Measurements from ENCODE around the gene SMARCD2.
A peak's percentile ranks its signal among the peaks of the same experiment; 100 is the strongest.
"Not testable (repeated sequence)": the region's sequence is repeated elsewhere in the genome, so short reads cannot be mapped to it uniquely, and the experiment has no call there.

Gene SMARCD2

GRCh38 chr17:63850401-63850800, 7.9 kb upstream of the SMARCD2 start:
- DNase-seq (ENCODE audit: low read depth in 2 of 2): no peak

GRCh38 chr17:63848834-63849689, 6.6 kb upstream of the SMARCD2 start:
- peak; percentile 96 to 97 for DNase-seq (ENCODE audit: low read depth in 2 of 2)

GRCh38 chr17:63847525-63848249, 5.2 kb upstream of the SMARCD2 start:
- DNase-seq (ENCODE audit: low read depth in 2 of 2): no peak

- no peak for DNase-seq (ENCODE audit: low read depth in 2 of 2)
Measured at GRCh38 chr17:63845509-63845908, 3.0 kb upstream of the SMARCD2 start.

GRCh38 chr17:63843910-63844677, 1.6 kb upstream of the SMARCD2 start:
- DNase-seq (ENCODE audit: low read depth in 2 of 2): no peak

- not testable (repeated sequence) for DNase-seq (ENCODE audit: low read depth in 2 of 2)
Measured at GRCh38 chr17:63843387-63843888, 953 bp upstream of the SMARCD2 start.

GRCh38 chr17:63842173-63842539, 329 bp downstream of the SMARCD2 start:
- DNase-seq (ENCODE audit: low read depth in 2 of 2): no peak

GRCh38 chr17:63841350-63842172, 924 bp downstream of the SMARCD2 start:
- no peak for DNase-seq (ENCODE audit: low read depth in 2 of 2)

- DNase-seq (ENCODE audit: low read depth in 2 of 2): no peak
Measured at GRCh38 chr17:63840591-63841349, 1.7 kb downstream of the SMARCD2 start.

- DNase-seq (ENCODE audit: low read depth in 2 of 2): no peak
Measured at GRCh38 chr17:63838631-63839171, 3.8 kb downstream of the SMARCD2 start.

- no peak for DNase-seq (ENCODE audit: low read depth in 2 of 2)
Measured at GRCh38 chr17:63837962-63838600, 4.4 kb downstream of the SMARCD2 start.

- DNase-seq (ENCODE audit: low read depth in 2 of 2): no peak
Measured at GRCh38 chr17:63837480-63837879, 5.0 kb downstream of the SMARCD2 start.

GRCh38 chr17:63836811-63837210, 5.7 kb downstream of the SMARCD2 start:
- no peak for DNase-seq (ENCODE audit: low read depth in 2 of 2)

GRCh38 chr17:63835167-63835720, 7.2 kb downstream of the SMARCD2 start:
- DNase-seq (ENCODE audit: low read depth in 2 of 2): no peak

- peak in 1 of 2 donors; percentile 45 for DNase-seq (ENCODE audit: low read depth in 2 of 2)
Measured at GRCh38 chr17:63834431-63835166, 7.9 kb downstream of the SMARCD2 start.

- DNase-seq (ENCODE audit: low read depth in 2 of 2): no peak
Measured at GRCh38 chr17:63833741-63834373, 8.6 kb downstream of the SMARCD2 start.

GRCh38 chr17:63833026-63833740, 9.3 kb downstream of the SMARCD2 start:
- DNase-seq (ENCODE audit: low read depth in 2 of 2): no peak
